GM21367 (cell line): ENCODE data around the gene ADAMTS18.

Source experiments
- ATAC-seq: cut with Tn5 transposase; IDR thresholded peaks from one replicate; pipeline ENCODE4 v1.9.1; 2021; ENCODE audit not compliant: unreplicated experiment

The ADAMTS18 gene

GRCh38 chr16:77330332-77331042 is 104.3 kb downstream of the ADAMTS18 start:
- no peak for ATAC-seq

GRCh38 chr16:77328768-77329167 is 106.1 kb downstream of the ADAMTS18 start:
- no peak for ATAC-seq

GRCh38 chr16:77328274-77328673 is 106.6 kb downstream of the ADAMTS18 start:
- no peak for ATAC-seq

GRCh38 chr16:77327717-77328116 is 107.1 kb downstream of the ADAMTS18 start:
- no peak for ATAC-seq

- ATAC-seq = no peak
Observed at GRCh38 chr16:77324729-77325128, 110.1 kb downstream of the ADAMTS18 start.

GRCh38 chr16:77323695-77324094 is 111.1 kb downstream of the ADAMTS18 start:
- ATAC-seq = no peak

- ATAC-seq = no peak
Observed at GRCh38 chr16:77322757-77323156, 112.1 kb downstream of the ADAMTS18 start.

- no peak for ATAC-seq
Observed at GRCh38 chr16:77317059-77317458, 117.8 kb downstream of the ADAMTS18 start.

GRCh38 chr16:77310877-77311276 is 124.0 kb downstream of the ADAMTS18 start:
- no peak for ATAC-seq

- no peak for ATAC-seq
Observed at GRCh38 chr16:77308163-77308561, 126.7 kb downstream of the ADAMTS18 start.

- ATAC-seq = no peak
Observed at GRCh38 chr16:77307426-77308162, 127.2 kb downstream of the ADAMTS18 start.

GRCh38 chr16:77306075-77306474 is 128.8 kb downstream of the ADAMTS18 start:
- ATAC-seq = no peak

- ATAC-seq = no peak
Observed at GRCh38 chr16:77304877-77305276, 130.0 kb downstream of the ADAMTS18 start.

GRCh38 chr16:77304134-77304533 is 130.7 kb downstream of the ADAMTS18 start:
- no peak for ATAC-seq

- ATAC-seq = no peak
Observed at GRCh38 chr16:77302674-77303073, 132.2 kb downstream of the ADAMTS18 start.

GRCh38 chr16:77302249-77302648 is 132.6 kb downstream of the ADAMTS18 start:
- no peak for ATAC-seq

GRCh38 chr16:77300256-77300655 is 134.6 kb downstream of the ADAMTS18 start:
- no peak for ATAC-seq

- peak; percentile 80 for ATAC-seq
Observed at GRCh38 chr16:77299395-77299794, 135.4 kb downstream of the ADAMTS18 start.

GRCh38 chr16:77298418-77299360 is 136.1 kb downstream of the ADAMTS18 start:
- no peak for ATAC-seq

- ATAC-seq = no peak
Observed at GRCh38 chr16:77297996-77298395, 136.8 kb downstream of the ADAMTS18 start.

GRCh38 chr16:77295896-77296295 is 138.9 kb downstream of the ADAMTS18 start:
- ATAC-seq = no peak
